ENCODE results near the gene COMT.
"Not testable (repeated sequence)": the region's sequence is repeated elsewhere in the genome, so short reads cannot be mapped to it uniquely, and the experiment has no call there.

COMT gene

GRCh38 chr22:19929586-19930550 is 11.7 kb upstream of the COMT start:
- DNase-seq (ENCODE audit: low read depth in 2 of 2) = no peak

GRCh38 chr22:19930551-19931486 is 10.8 kb upstream of the COMT start:
- DNase-seq (ENCODE audit: low read depth in 2 of 2) = no peak

GRCh38 chr22:19931514-19931913 is 10.1 kb upstream of the COMT start:
- DNase-seq (ENCODE audit: low read depth in 2 of 2) = no peak

GRCh38 chr22:19932367-19933206 is 9.0 kb upstream of the COMT start:
- DNase-seq (ENCODE audit: low read depth in 2 of 2) = no peak

- no peak for DNase-seq (ENCODE audit: low read depth in 2 of 2)
Observed at GRCh38 chr22:19933341-19934241, 8.0 kb upstream of the COMT start.

GRCh38 chr22:19935123-19935718 is 6.4 kb upstream of the COMT start:
- not testable (repeated sequence) for DNase-seq (ENCODE audit: low read depth in 2 of 2)

- DNase-seq (ENCODE audit: low read depth in 2 of 2) = no peak
Observed at GRCh38 chr22:19936513-19936912, 5.1 kb upstream of the COMT start.

GRCh38 chr22:19937616-19938473 is 3.7 kb upstream of the COMT start:
- DNase-seq (ENCODE audit: low read depth in 2 of 2) = no peak

- no peak for DNase-seq (ENCODE audit: low read depth in 2 of 2)
Observed at GRCh38 chr22:19940536-19941364, 822 bp upstream of the COMT start.

- no peak for DNase-seq (ENCODE audit: low read depth in 2 of 2)
Observed at GRCh38 chr22:19942157-19943081, 847 bp downstream of the COMT start.

GRCh38 chr22:19943082-19944026 is 1.8 kb downstream of the COMT start:
- DNase-seq (ENCODE audit: low read depth in 2 of 2) = no peak

- DNase-seq (ENCODE audit: low read depth in 2 of 2) = no peak
Observed at GRCh38 chr22:19948057-19948760, 6.6 kb downstream of the COMT start.

- DNase-seq (ENCODE audit: low read depth in 2 of 2) = no peak
Observed at GRCh38 chr22:19951346-19951745, 9.8 kb downstream of the COMT start.

GRCh38 chr22:19955241-19956128 is 13.9 kb downstream of the COMT start:
- DNase-seq (ENCODE audit: low read depth in 2 of 2) = no peak

Data from activated CD8-positive, alpha-beta memory T cell treated with anti-CD3 and anti-CD28 coated beads for 4 hours (primary cell).